ENCODE data around the gene NRCAM. TPM values are rescaled to one million over a fixed set of nuclear protein-coding genes. Genes with fewer than 3 reads are reported as not detected.

NRCAM gene
- total RNA-seq, 1 experiment from 2014 or later, result 40.3 TPM

DNA sequence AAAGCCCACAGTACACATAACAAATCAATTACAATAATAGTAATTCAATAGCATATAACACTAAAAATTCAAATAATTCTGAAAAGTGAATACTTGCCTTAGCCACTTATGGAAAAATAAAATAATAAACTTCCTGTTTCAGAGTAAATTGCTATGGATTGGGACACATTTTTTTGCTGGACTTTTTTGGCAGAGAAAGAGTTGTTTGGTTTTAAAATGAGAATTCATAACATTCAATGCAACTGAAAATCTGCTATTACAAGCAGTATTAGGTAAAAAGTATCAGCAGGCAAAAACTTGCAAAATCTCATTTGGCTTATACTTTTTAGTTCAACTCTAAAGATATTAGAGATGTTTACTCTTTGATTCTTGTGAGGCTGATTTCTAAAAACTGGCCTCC, 141.7 kb downstream of the NRCAM start:
- H3K36me3 ChIP-seq (ENCODE audit: low read depth), result no peaks in the 10 kb centered on the region
- no peaks in the 10 kb centered on the region for H4K20me1 ChIP-seq (ENCODE audit: insufficient read depth)
- no peak overlapping the region for H3K27ac ChIP-seq
- intact Hi-C loops (cut with micrococcal nuclease; ENCODE audit: unreplicated experiment), result no loop called here
- H3K9me3 ChIP-seq (ENCODE audit: insufficient read depth, low read depth), result no peaks in the 10 kb centered on the region
- no peak overlapping the region for H2AFZ ChIP-seq
- ChIA-PET CTCF (no interaction called here), POLR2A (ENCODE audit: unreplicated experiment) (no interaction called here)
- no peaks in the 10 kb centered on the region for H3K79me2 ChIP-seq (ENCODE audit: low read depth)
- H3K4me1 ChIP-seq (replicated peaks; ENCODE audit: insufficient read depth), result peaks cover 16% of the 10 kb centered on the region
- BruUV-seq (replicated peaks), result no TSS peak
- peaks cover 4% of the 10 kb centered on the region; the same call in 1 of the 2 replicates for H3F3A ChIP-seq (ENCODE audit: insufficient read depth, low read depth)
- no peak for TF ChIP-seq EZH2 (IDR thresholded peaks at IDR 0.05; ENCODE audit: low read depth)
- TF ChIP-seq, protein P1, sequence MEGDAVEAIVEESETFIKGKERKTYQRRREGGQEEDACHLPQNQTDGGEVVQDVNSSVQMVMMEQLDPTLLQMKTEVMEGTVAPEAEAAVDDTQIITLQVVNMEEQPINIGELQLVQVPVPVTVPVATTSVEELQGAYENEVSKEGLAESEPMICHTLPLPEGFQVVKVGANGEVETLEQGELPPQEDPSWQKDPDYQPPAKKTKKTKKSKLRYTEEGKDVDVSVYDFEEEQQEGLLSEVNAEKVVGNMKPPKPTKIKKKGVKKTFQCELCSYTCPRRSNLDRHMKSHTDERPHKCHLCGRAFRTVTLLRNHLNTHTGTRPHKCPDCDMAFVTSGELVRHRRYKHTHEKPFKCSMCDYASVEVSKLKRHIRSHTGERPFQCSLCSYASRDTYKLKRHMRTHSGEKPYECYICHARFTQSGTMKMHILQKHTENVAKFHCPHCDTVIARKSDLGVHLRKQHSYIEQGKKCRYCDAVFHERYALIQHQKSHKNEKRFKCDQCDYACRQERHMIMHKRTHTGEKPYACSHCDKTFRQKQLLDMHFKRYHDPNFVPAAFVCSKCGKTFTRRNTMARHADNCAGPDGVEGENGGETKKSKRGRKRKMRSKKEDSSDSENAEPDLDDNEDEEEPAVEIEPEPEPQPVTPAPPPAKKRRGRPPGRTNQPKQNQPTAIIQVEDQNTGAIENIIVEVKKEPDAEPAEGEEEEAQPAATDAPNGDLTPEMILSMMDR (conservative IDR thresholded peaks at IDR 0.05), result no peak
- no peaks in the 10 kb centered on the region for H3K27me3 ChIP-seq (ENCODE audit: insufficient read depth, low read depth)
- H3K9me2 ChIP-seq (ENCODE audit: insufficient read depth), result no peaks in the 10 kb centered on the region
- no peak overlapping the region for H3K4me3 ChIP-seq
- no peak for DNase-seq
- no peak overlapping the region for H3K4me2 ChIP-seq

DNA sequence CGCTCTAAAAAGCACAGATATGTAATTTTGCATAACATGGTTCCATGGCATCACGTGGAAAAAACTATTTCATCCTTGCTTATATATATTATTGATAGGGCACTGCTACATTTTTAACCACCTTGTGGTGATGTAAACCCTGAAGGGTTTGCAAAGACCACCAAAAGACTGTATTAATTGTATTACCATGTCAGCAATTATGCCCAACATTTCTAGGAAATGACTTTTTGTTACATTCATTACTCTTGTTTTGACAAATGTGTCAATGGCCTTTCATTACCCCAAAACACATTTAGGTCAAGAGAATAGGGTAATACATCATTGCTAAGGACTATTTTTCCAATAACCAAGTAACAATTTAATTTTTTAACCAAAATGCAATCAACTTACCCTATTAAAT, 142.2 kb downstream of the NRCAM start:
- Histone ChIP-seq H3K4me1 (replicated peaks; ENCODE audit: insufficient read depth) (peaks cover 21% of the 10 kb centered on the region), H3F3A (ENCODE audit: insufficient read depth, low read depth) (peaks cover 9% of the 10 kb centered on the region), H3K36me3 (ENCODE audit: low read depth) (no peaks in the 10 kb centered on the region), H3K27me3 (ENCODE audit: insufficient read depth, low read depth) (no peaks in the 10 kb centered on the region), H3K4me2 (no peak overlapping the region), H2AFZ (no peak overlapping the region), H4K20me1 (ENCODE audit: insufficient read depth) (no peaks in the 10 kb centered on the region), H3K27ac (no peak overlapping the region), H3K79me2 (ENCODE audit: low read depth) (no peaks in the 10 kb centered on the region), H3K9me3 (ENCODE audit: insufficient read depth, low read depth) (no peaks in the 10 kb centered on the region), H3K9me2 (ENCODE audit: insufficient read depth) (no peaks in the 10 kb centered on the region), H3K4me3 (no peak overlapping the region)
- ChIA-PET POLR2A (ENCODE audit: unreplicated experiment) (no interaction called here), CTCF (no interaction called here)
- BruUV-seq (replicated peaks), result no TSS peak
- intact Hi-C loops (cut with micrococcal nuclease; ENCODE audit: unreplicated experiment), result no loop called here
- no peak for DNase-seq
- TF ChIP-seq, protein P1 (conservative IDR thresholded peaks at IDR 0.05), result no peak
- no peak for TF ChIP-seq EZH2 (IDR thresholded peaks at IDR 0.05; ENCODE audit: low read depth)

DNA sequence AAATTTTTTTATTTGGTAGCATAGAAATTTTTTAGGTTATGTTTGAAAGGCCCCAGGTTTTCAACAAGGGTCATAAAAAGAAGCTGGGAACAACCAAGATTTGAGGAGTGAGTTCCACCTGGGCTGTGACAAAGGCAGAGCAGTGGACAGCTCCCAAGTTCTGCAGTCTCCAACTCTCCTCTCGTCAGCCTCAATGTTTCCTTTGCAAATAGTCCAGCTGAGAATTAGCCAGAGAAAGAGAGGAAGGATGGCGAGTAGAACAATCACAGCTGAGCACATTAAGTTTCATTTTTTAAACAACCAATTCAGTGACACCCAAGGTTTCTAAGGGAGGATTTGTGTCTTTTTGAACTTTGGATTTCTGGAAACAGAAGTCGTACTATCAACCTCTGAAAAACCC, 143.2 kb downstream of the NRCAM start:
- ChIA-PET CTCF (no interaction called here), POLR2A (ENCODE audit: unreplicated experiment) (interaction anchor here (0.7 kb wide), 2 partner anchors 81 to 166 kb away, joined by 4 to 8 read pairs; no protein-coding TSS in a partner anchor)
- intact Hi-C loops (cut with micrococcal nuclease; ENCODE audit: unreplicated experiment), result no loop called here
- no peak overlapping the region for H2AFZ ChIP-seq
- no peaks in the 10 kb centered on the region for H3K36me3 ChIP-seq (ENCODE audit: low read depth)
- no peak for TF ChIP-seq EZH2 (IDR thresholded peaks at IDR 0.05; ENCODE audit: low read depth)
- TF ChIP-seq, protein P1 (conservative IDR thresholded peaks at IDR 0.05), result no peak
- no peak overlapping the region for H3K4me2 ChIP-seq
- DNase-seq, result no peak
- no peaks in the 10 kb centered on the region for H3K9me2 ChIP-seq (ENCODE audit: insufficient read depth)
- H3K9me3 ChIP-seq (ENCODE audit: insufficient read depth, low read depth), result no peaks in the 10 kb centered on the region
- H3K4me3 ChIP-seq, result no peak overlapping the region
- H3F3A ChIP-seq (ENCODE audit: insufficient read depth, low read depth), result peaks cover 15% of the 10 kb centered on the region
- no TSS peak for BruUV-seq (replicated peaks)
- no peak overlapping the region for H3K27ac ChIP-seq
- H3K79me2 ChIP-seq (ENCODE audit: low read depth), result no peaks in the 10 kb centered on the region
- H4K20me1 ChIP-seq (ENCODE audit: insufficient read depth), result no peaks in the 10 kb centered on the region
- H3K4me1 ChIP-seq (replicated peaks; ENCODE audit: insufficient read depth), result peaks cover 30% of the 10 kb centered on the region
- no peaks in the 10 kb centered on the region for H3K27me3 ChIP-seq (ENCODE audit: insufficient read depth, low read depth)

Measured in PC-9 (cell line).